Measurements from ENCODE around the gene KLKB1. TPM values are rescaled to one million over a fixed set of nuclear protein-coding genes. Genes with fewer than 3 reads are reported as not detected.

The KLKB1 gene
- total RNA-seq, 4 donors from 2014 or later, result 1.7 to 2.0 (median 1.9) TPM; not detected in 1

DNA sequence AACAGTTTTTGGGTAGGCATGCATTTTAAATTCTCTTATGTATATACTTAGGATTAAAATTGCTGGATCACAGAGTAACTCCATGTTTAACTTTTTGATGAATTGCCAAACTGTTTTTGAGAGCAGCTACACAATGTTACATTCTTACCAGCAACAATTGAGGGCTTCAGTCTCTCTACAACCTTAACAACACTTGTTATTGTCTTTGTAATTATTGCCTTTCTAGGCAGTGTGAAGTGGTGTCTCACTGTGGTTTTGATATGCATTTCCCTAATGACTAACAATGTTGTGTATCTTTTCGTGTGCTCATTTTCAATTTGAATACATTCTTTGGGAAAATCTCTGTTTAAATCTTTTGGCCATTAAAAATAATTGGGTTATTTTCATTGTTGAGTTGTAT, 21.3 kb downstream of the KLKB1 start:
- Histone ChIP-seq H3K36me3 (no peaks in the 10 kb centered on the region), H3K4me3 (no peak overlapping the region), H3K27me3 (no peaks in the 10 kb centered on the region), H3K27ac (no peak overlapping the region), H3K4me1 (no peaks in the 10 kb centered on the region), H3K9me3 (no peaks in the 10 kb centered on the region)
- DNase-seq, result no peak
- no peak for TF ChIP-seq POLR2AphosphoS5 (IDR thresholded peaks at IDR 0.05)
- TF ChIP-seq POLR2A (IDR thresholded peaks at IDR 0.05), result no peak
- TF ChIP-seq EP300 (IDR thresholded peaks at IDR 0.05; ENCODE audit: low read depth), result no peak
- TF ChIP-seq, protein P1, sequence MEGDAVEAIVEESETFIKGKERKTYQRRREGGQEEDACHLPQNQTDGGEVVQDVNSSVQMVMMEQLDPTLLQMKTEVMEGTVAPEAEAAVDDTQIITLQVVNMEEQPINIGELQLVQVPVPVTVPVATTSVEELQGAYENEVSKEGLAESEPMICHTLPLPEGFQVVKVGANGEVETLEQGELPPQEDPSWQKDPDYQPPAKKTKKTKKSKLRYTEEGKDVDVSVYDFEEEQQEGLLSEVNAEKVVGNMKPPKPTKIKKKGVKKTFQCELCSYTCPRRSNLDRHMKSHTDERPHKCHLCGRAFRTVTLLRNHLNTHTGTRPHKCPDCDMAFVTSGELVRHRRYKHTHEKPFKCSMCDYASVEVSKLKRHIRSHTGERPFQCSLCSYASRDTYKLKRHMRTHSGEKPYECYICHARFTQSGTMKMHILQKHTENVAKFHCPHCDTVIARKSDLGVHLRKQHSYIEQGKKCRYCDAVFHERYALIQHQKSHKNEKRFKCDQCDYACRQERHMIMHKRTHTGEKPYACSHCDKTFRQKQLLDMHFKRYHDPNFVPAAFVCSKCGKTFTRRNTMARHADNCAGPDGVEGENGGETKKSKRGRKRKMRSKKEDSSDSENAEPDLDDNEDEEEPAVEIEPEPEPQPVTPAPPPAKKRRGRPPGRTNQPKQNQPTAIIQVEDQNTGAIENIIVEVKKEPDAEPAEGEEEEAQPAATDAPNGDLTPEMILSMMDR (IDR thresholded peaks at IDR 0.05), result no peak
- in situ Hi-C loops (cut with MboI; ENCODE audit: low pct_ligation_motif_present in 1 of 4, low pct_unique_long_range_greater_than_20kb in 1 of 4, low sequenced_read_pairs in 3 of 4) (no loop called here), intact Hi-C loops (cut with DNase I; ENCODE audit: low total_unique reads) (no loop called here)
- WGBS, 2 donors (ENCODE audit: low coverage in 1 of 2), result 50 to 67% methylated on average over 1 of the region's 1 CpG

DNA sequence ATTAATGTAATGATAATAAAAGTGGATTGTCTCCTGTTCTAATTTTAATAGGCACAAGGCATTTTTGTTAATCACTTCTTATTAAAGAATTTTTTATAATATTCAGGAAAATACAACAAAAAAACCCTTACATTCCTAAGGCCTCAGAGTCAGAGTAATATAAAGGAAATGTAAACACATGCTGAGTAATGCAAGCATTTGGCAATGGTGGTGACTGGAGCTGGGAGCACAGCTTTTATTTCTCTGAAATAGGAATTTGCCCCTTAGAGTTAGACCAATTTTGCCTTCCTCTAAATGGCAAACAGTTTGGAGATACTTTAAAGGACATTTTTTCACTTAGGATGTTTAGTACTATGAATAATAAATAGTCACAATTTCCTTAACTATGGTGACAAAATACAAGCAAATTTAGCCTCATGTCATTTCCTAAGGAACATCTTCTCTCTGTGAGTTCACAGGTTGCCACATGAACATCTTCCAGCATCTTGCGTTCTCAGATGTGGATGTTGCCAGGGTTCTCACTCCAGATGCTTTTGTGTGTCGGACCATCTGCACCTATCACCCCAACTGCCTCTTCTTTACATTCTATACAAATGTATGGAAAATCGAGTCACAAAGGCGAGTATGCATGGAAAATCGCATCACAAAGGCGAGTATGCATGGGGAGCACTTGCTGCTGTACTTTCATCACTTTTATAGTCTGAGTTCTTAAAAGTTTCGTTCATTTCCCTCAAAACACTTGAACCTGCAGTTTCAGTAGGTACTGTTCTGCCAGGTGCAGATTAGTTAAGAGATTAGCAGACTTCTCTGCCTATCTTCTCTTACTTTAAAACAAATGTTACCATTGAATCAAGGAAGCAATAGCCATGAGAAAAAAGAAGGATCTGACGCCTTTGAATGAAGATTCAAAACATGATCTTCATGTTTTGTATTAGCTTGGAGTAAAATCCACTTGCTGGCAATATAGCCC, 22.8 kb downstream of the KLKB1 start:
- H3K9me3 ChIP-seq, result no peaks in the 10 kb centered on the region
- no peak for DNase-seq
- TF ChIP-seq EP300 (IDR thresholded peaks at IDR 0.05; ENCODE audit: low read depth) (no peak), POLR2A (IDR thresholded peaks at IDR 0.05) (no peak), POLR2AphosphoS5 (IDR thresholded peaks at IDR 0.05) (no peak)
- TF ChIP-seq, protein P1 (IDR thresholded peaks at IDR 0.05), result no peak
- in situ Hi-C loops (cut with MboI; ENCODE audit: low pct_ligation_motif_present in 1 of 4, low pct_unique_long_range_greater_than_20kb in 1 of 4, low sequenced_read_pairs in 3 of 4) (no loop called here), intact Hi-C loops (cut with DNase I; ENCODE audit: low total_unique reads) (no loop called here)
- H3K27ac ChIP-seq, result no peak overlapping the region
- H3K36me3 ChIP-seq, result no peaks in the 10 kb centered on the region
- WGBS, 2 donors (ENCODE audit: low coverage in 1 of 2), result 65 to 71% methylated on average over 7 to 8 of the region's 8 CpGs
- H3K4me3 ChIP-seq, result no peak overlapping the region
- no peaks in the 10 kb centered on the region for H3K27me3 ChIP-seq
- H3K4me1 ChIP-seq, result no peaks in the 10 kb centered on the region

DNA sequence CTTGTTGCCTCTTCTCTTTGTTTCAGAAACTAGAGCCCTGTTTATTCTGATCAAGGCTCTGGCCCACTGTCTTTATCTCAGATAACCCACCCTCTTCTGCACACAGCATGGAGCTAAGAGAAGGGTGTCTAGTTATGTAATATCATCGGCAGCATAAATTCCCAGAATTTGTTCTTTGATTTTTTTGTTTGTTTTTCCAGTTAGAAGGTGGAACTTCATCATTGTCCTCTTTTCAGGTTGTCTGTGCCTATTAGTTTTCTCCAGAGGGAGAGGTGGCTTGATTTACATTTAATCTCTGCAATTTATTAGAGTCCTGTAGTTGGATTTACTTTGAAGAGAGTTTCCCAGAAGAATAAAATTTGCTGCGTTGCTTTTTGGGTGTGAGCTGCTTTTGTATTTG, 23.5 kb downstream of the KLKB1 start:
- intact Hi-C loops (cut with DNase I; ENCODE audit: low total_unique reads), result no loop called here
- no peak for DNase-seq
- Histone ChIP-seq H3K4me1 (no peaks in the 10 kb centered on the region), H3K27ac (no peak overlapping the region), H3K9me3 (no peaks in the 10 kb centered on the region), H3K36me3 (no peaks in the 10 kb centered on the region), H3K27me3 (no peaks in the 10 kb centered on the region), H3K4me3 (no peak overlapping the region)
- in situ Hi-C loops (cut with MboI; ENCODE audit: low pct_ligation_motif_present in 1 of 4, low pct_unique_long_range_greater_than_20kb in 1 of 4, low sequenced_read_pairs in 3 of 4), result no loop called here
- 74 to 84% methylated on average over 2 of the region's 2 CpGs for WGBS, 2 donors (ENCODE audit: low coverage in 1 of 2)
- TF ChIP-seq POLR2AphosphoS5 (IDR thresholded peaks at IDR 0.05) (no peak), EP300 (IDR thresholded peaks at IDR 0.05; ENCODE audit: low read depth) (no peak), POLR2A (IDR thresholded peaks at IDR 0.05) (no peak)
- TF ChIP-seq, protein P1 (IDR thresholded peaks at IDR 0.05), result no peak

DNA sequence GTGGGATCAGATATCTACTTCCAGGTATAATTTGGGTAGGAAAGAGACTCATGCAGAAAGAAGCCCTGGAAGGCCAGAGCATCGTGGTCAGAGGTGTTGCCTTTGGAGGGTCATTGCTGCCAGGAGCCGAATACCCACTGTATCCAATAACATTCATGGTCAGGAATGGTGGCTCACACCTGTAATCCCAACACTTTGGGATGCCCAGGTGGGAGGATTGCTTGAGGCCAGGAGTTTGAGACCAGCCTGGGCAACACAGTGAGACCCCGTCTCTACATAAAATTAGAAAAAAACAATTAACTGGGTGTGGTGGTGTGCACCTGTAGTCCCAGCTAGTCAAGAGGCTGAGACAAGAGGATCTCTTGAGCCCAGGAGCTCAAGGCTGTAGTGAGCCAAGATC, 27.8 kb downstream of the KLKB1 start:
- no peaks in the 10 kb centered on the region for H3K27me3 ChIP-seq
- H3K9me3 ChIP-seq, result no peaks in the 10 kb centered on the region
- 83 to 93% methylated on average over 1 to 3 of the region's 3 CpGs for WGBS, 2 donors (ENCODE audit: low coverage in 1 of 2)
- intact Hi-C loops (cut with DNase I; ENCODE audit: low total_unique reads), result no loop called here
- H3K27ac ChIP-seq, result no peak overlapping the region
- in situ Hi-C loops (cut with MboI; ENCODE audit: low pct_ligation_motif_present in 1 of 4, low pct_unique_long_range_greater_than_20kb in 1 of 4, low sequenced_read_pairs in 3 of 4), result no loop called here
- DNase-seq, result no peak
- TF ChIP-seq, protein P1 (IDR thresholded peaks at IDR 0.05), result no peak
- no peak for TF ChIP-seq POLR2AphosphoS5 (IDR thresholded peaks at IDR 0.05)
- no peak for TF ChIP-seq POLR2A (IDR thresholded peaks at IDR 0.05)
- TF ChIP-seq EP300 (IDR thresholded peaks at IDR 0.05; ENCODE audit: low read depth), result no peak
- no peaks in the 10 kb centered on the region for H3K4me1 ChIP-seq
- no peak overlapping the region for H3K4me3 ChIP-seq
- no peaks in the 10 kb centered on the region for H3K36me3 ChIP-seq

All from transverse colon (tissue), 4 donors.